GM18870 (cell line): ENCODE measurements around the gene ZSWIM7.

Source experiments
- ATAC-seq: cut with Tn5 transposase; IDR thresholded peaks from one replicate; pipeline ENCODE4 v1.9.1; 2021; ENCODE audit warnings: moderate library complexity; ENCODE audit not compliant: unreplicated experiment

The ZSWIM7 gene

GRCh38 chr17:15935891-15936290 lies 63.6 kb downstream of the ZSWIM7 start:
- no peak for ATAC-seq

GRCh38 chr17:15934866-15935265 lies 64.6 kb downstream of the ZSWIM7 start:
- no peak for ATAC-seq

- ATAC-seq = no peak
These were observed 68.1 kb downstream of the ZSWIM7 start for GRCh38 chr17:15931394-15931793.

- no peak for ATAC-seq
These were observed 69.1 kb downstream of the ZSWIM7 start for GRCh38 chr17:15930426-15930825.

- ATAC-seq = no peak
These were observed 69.6 kb downstream of the ZSWIM7 start for GRCh38 chr17:15929941-15930340.

- no peak for ATAC-seq
These were observed 71.2 kb downstream of the ZSWIM7 start for GRCh38 chr17:15928286-15928785.
